NCI-H2107 (cell line): ENCODE data around the gene THBS1.

Experiments used
- DNase-seq: peaks from one replicate; lab custom pipeline; 2025; lab: John Stamatoyannopoulos, UW

The THBS1 gene

GRCh38 chr15:39638041-39638440 is 57.2 kb downstream of the THBS1 start:
- DNase-seq, result no peak

GRCh38 chr15:39639037-39639436 is 58.2 kb downstream of the THBS1 start:
- no peak for DNase-seq

GRCh38 chr15:39640665-39641064 is 59.8 kb downstream of the THBS1 start:
- no peak for DNase-seq

- no peak for DNase-seq
These were observed 60.5 kb downstream of the THBS1 start for GRCh38 chr15:39641191-39641889.

- DNase-seq, result no peak
These were observed 61.2 kb downstream of the THBS1 start for GRCh38 chr15:39642011-39642640.

GRCh38 chr15:39643727-39644126 is 62.8 kb downstream of the THBS1 start:
- no peak for DNase-seq

GRCh38 chr15:39644136-39644535 is 63.3 kb downstream of the THBS1 start:
- no peak for DNase-seq

GRCh38 chr15:39645138-39645975 is 64.5 kb downstream of the THBS1 start:
- no peak for DNase-seq

- DNase-seq, result no peak
These were observed 65.0 kb downstream of the THBS1 start for GRCh38 chr15:39645976-39646257.

- DNase-seq, result no peak
These were observed 65.5 kb downstream of the THBS1 start for GRCh38 chr15:39646425-39646824.
